Lower leg skin (tissue), 3 donors: Measurements from ENCODE around the gene CXCR3.

Experiments
- POLR2A ChIP-seq, 2 donors: fragments of 450-650 bp; IDR thresholded peaks; one replicate each; pipeline ENCODE4 v1.6.1; 2016 to 2017; ENCODE audit warnings: antibody characterized with exemption in 2 of 2, mild to moderate bottlenecking in 1 of 2, moderate library complexity in 1 of 2
- TF ChIP-seq, protein P1 (sequence below), 3 donors: fragments of 450-650 bp; IDR thresholded peaks; one replicate each; pipeline ENCODE4 v1.5.1; 2016; ENCODE audit warnings: antibody characterized with exemption in 3 of 3, mild to moderate bottlenecking in 3 of 3, moderate library complexity in 2 of 3

DNA sequence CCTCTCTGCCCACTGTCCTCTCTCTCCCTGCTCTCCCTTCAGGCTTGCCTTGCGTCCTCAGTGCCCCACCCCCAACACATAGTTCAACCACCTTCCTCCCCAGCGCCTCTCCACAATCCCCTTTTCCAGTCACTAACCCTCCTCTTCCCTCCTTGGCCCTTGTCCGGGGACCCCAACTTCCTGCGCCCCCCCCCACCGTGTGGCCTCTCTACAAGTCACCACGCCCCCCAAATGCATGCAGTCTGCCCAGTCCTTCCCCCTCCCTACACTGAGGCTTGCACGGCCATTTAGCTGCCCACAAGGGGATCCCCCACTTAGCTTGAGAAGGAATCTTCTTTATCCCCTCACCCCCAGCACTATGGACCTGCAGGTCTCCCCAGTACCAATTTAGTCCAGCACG is 569 bp downstream of the CXCR3 start:
- TF ChIP-seq, protein P1, sequence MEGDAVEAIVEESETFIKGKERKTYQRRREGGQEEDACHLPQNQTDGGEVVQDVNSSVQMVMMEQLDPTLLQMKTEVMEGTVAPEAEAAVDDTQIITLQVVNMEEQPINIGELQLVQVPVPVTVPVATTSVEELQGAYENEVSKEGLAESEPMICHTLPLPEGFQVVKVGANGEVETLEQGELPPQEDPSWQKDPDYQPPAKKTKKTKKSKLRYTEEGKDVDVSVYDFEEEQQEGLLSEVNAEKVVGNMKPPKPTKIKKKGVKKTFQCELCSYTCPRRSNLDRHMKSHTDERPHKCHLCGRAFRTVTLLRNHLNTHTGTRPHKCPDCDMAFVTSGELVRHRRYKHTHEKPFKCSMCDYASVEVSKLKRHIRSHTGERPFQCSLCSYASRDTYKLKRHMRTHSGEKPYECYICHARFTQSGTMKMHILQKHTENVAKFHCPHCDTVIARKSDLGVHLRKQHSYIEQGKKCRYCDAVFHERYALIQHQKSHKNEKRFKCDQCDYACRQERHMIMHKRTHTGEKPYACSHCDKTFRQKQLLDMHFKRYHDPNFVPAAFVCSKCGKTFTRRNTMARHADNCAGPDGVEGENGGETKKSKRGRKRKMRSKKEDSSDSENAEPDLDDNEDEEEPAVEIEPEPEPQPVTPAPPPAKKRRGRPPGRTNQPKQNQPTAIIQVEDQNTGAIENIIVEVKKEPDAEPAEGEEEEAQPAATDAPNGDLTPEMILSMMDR (IDR thresholded peaks at IDR 0.05) = no peak
- TF ChIP-seq POLR2A (IDR thresholded peaks at IDR 0.05) = no peak
